Mesodermal cell (in vitro differentiated cells): ENCODE results near the gene ADAMTS19.

Source experiments
- H3K27ac ChIP-seq: 2 replicates; pipeline ENCODE4 v1.7.0; 2013; ENCODE audit warnings: mild to moderate bottlenecking, low read depth, low read length, moderate library complexity; ENCODE audit not compliant: severe bottlenecking
- H3K36me3 ChIP-seq: 2 replicates; pipeline ENCODE4 v1.7.1; 2013; ENCODE audit warnings: mild to moderate bottlenecking, low read length, moderate library complexity; ENCODE audit not compliant: control insufficient read depth, insufficient read depth
- H3K4me1 ChIP-seq: one replicate; pipeline ENCODE4 v1.7.1; 2013; ENCODE audit warnings: mild to moderate bottlenecking, low read length; ENCODE audit not compliant: insufficient read depth, control insufficient read depth, poor library complexity, severe bottlenecking
- H3K4me3 ChIP-seq: 2 replicates; pipeline ENCODE4 v1.7.0; 2013; ENCODE audit warnings: low read length, control low read depth, mild to moderate bottlenecking; ENCODE audit not compliant: insufficient read depth, poor library complexity, severe bottlenecking; ENCODE audit errors: extremely low read depth
- H3K9me3 ChIP-seq: 2 replicates; pipeline ENCODE4 v1.7.1; 2013; ENCODE audit warnings: mild to moderate bottlenecking, low read length, moderate library complexity; ENCODE audit not compliant: control insufficient read depth
- WGBS, 2 experiments: methylation state at CpG; one replicate each; pipeline ENCODE4 v1.1.5; 2013; ENCODE audit warnings: missing lambda C conversion rate in 2 of 2; ENCODE audit not compliant: insufficient coverage in 2 of 2; 5-methylcytosine and 5-hydroxymethylcytosine counted together

ADAMTS19 gene

DNA sequence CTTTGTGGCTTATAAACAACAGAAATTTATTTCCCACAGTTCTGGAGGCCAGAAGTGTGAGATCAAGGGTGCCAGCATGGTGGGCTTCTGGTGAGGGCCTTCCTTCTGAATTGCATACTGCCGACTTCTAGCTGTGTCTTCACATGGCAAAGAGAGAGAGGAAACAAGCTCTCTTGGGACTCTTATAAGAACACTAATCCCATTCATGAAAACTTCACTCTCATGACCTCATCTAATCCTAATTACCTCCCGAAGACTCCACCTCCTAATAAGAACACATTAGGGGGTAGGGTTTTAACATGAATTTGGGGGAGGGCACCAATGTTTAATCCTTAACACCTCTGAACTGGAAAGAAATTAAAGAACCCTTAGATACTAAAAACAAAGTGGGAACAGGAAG lies 211.9 kb downstream of the ADAMTS19 start:
- H3K4me1 ChIP-seq = peaks cover 3% of the 10 kb centered on the region
- H3K36me3 ChIP-seq = no peaks in the 10 kb centered on the region
- no peak overlapping the region for H3K27ac ChIP-seq
- no peaks in the 10 kb centered on the region for H3K9me3 ChIP-seq
- no peak overlapping the region for H3K4me3 ChIP-seq
- WGBS, 2 experiments = 63% methylated on average over 1 of the region's 2 CpGs; no CpG with 5 or more reads in 1 of the 2 experiments

DNA sequence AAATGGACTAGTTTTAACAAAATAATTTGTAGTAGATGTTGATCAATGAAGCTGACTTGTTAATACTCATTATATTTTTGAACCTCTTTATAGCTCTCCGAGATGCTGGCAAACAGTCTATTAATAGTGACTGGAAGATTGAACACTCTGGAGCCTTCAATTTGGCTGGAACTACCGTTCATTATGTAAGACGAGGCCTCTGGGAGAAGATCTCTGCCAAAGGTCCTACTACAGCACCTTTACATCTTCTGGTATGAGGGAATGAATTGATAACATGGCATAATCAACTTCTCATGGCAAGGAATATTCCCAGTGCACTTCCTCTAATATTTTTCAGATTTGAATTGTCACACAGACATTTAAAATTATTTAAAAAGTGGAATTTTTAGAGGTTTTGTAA lies 219.6 kb downstream of the ADAMTS19 start:
- H3K36me3 ChIP-seq = no peaks in the 10 kb centered on the region
- no peaks in the 10 kb centered on the region for H3K9me3 ChIP-seq
- WGBS, 2 experiments = 80 to 100% methylated on average over 1 of the region's 3 CpGs
- H3K4me1 ChIP-seq = no peaks in the 10 kb centered on the region
- no peak overlapping the region for H3K4me3 ChIP-seq
- H3K27ac ChIP-seq = no peak overlapping the region

DNA sequence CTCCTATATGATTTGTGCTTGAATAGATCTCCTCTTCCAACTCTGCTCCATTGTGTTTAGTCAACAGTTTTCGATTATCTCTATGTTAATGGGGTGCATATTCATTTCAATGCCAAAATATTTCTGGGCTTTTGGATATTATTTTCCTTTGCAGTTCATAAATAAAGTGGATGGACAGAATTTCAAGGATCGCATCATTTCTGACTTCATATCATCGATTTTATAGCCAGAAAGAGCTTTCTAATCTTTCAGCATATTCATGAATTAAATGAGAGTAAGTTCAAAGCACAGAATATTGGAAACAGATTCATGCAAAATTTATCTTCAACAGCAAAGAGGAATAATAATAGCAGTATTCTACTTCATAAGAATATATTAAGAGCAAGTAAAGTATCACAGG lies 227.8 kb downstream of the ADAMTS19 start:
- Histone ChIP-seq H3K9me3 (no peaks in the 10 kb centered on the region), H3K36me3 (no peaks in the 10 kb centered on the region), H3K4me1 (no peaks in the 10 kb centered on the region), H3K4me3 (no peak overlapping the region), H3K27ac (no peak overlapping the region)
- WGBS, 2 experiments = no CpG with 5 or more reads among the region's 3 CpGs

DNA sequence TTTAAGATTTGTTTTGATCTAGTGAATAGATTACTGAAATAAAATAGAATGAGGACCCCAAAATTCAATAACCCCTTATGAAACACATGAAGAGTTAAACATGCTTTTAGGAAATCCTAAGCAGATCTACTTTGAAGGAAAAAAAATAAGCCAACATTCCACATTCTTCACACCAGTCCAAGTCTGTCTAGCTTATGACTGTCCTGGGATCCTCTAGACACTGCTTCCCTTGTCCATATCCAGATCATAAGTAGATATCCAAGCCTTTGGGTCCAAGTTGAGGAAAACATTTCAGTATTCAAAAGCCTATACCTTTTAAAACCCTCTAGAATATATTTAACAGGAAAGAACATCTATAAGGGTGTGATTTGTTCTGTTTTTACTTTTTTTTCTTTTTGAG lies 228.9 kb downstream of the ADAMTS19 start:
- no peaks in the 10 kb centered on the region for H3K36me3 ChIP-seq
- H3K9me3 ChIP-seq = no peaks in the 10 kb centered on the region
- no peak overlapping the region for H3K27ac ChIP-seq
- H3K4me1 ChIP-seq = no peaks in the 10 kb centered on the region
- H3K4me3 ChIP-seq = no peak overlapping the region

DNA sequence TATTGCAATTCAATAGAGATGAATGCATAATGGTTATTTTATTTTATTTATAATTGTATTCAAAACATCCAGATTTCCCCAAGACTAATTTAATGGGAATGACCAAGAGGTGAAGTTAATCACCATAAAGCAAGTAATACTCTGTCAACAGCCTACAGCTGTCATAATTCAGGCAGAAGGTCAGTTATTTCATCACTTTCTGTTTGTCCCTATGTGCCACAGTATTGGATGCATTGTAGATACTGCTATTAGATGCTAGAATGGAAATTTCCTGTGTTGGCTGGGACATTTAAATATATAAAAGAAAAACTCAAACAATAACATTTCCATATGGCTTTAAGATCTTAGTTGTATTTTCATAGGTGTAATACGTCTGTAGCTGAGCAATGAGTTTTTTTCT lies 231.1 kb downstream of the ADAMTS19 start:
- WGBS, 2 experiments = no CpG with 5 or more reads among the region's 1 CpG
- Histone ChIP-seq H3K36me3 (no peaks in the 10 kb centered on the region), H3K27ac (no peak overlapping the region), H3K4me3 (no peak overlapping the region), H3K4me1 (no peaks in the 10 kb centered on the region), H3K9me3 (no peaks in the 10 kb centered on the region)

DNA sequence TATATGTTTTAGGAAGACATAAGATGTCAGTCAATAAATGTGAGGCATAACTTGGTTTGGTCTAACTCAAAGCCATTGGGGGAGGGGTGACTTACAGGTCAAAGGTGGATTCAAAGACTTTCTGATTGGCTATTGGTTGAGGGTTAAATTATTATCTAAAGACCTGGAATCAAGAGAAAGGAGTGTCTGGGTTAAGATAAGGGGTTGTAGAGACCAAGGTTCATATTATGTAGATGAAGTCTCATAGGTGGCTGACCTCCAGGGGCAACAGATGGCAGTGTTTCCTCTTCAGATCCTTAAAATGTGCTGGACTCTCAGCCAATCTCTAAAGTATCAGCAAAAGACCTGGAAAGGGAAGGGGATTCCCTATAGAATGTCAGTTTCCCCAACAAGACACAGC lies 236.5 kb downstream of the ADAMTS19 start:
- H3K9me3 ChIP-seq = no peaks in the 10 kb centered on the region
- no peaks in the 10 kb centered on the region for H3K36me3 ChIP-seq
- H3K4me1 ChIP-seq = no peaks in the 10 kb centered on the region
- no peak overlapping the region for H3K4me3 ChIP-seq
- no peak overlapping the region for H3K27ac ChIP-seq

DNA sequence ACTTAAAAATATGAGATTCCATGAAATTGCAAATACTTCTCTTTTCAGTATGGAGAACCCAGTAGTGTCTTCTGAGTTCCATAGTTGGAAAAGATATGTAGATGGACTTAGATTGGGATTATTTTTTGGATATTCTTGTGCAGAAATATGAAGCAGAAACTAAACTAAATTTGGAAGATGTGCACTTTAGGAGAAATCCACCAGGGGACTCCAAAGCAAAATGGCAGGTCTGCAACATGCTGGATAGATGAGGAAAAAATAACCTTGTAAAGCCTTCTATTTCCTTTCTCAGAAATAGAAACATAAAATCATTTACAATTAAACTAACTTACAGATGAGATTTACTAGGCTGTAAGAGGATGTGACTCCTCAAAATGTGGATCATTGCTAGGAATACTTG lies 238.6 kb downstream of the ADAMTS19 start:
- no peaks in the 10 kb centered on the region for H3K9me3 ChIP-seq
- no peaks in the 10 kb centered on the region for H3K36me3 ChIP-seq
- H3K4me1 ChIP-seq = no peaks in the 10 kb centered on the region
- no peak overlapping the region for H3K4me3 ChIP-seq
- no peak overlapping the region for H3K27ac ChIP-seq

DNA sequence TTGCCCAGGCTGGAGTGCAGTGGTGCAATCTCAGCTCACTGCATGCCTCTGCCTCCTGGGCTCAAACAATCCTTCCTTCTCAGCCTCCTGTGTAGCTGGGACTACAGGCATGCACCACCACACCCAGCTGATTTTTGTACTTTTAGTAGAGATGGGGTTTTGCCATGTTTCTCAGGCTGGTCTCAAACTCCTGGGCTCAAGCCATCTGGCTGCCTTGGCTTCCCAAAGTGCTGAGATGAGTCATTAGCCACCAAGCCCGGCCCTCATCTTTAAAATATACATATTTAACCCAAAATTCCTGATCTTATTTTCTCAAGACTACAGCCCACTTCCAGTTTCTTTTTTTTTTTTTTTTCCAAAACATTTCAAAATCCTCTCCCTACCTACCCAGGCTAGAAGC lies 256.1 kb downstream of the ADAMTS19 start:
- H3K27ac ChIP-seq = no peak overlapping the region

DNA sequence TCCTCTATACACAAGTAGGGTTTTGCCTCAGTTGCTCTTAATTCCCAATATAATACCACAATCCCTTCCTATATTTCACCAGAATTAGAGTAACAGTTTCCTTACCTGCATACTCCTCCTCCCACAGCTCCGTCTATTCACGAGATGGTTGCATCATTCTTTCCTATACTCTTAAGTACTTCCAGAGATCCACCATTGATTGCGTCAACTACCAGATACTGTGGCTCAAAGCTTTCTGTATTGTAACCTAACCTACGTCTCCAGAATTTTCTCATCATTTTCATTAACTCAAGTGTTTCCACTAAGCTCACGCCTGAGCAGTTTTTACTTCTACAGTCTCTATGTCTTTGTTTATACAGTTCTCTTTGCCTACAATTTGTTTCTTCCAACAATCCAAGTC lies 256.6 kb downstream of the ADAMTS19 start:
- Histone ChIP-seq H3K4me3 (no peak overlapping the region), H3K9me3 (no peaks in the 10 kb centered on the region), H3K36me3 (no peaks in the 10 kb centered on the region), H3K4me1 (no peaks in the 10 kb centered on the region), H3K27ac (no peak overlapping the region)
- 91 to 96% methylated on average over 5 of the region's 5 CpGs for WGBS, 2 experiments

More for the DNA sequence above, 256.1 kb downstream of the ADAMTS19 start:
- Histone ChIP-seq H3K36me3 (no peaks in the 10 kb centered on the region), H3K9me3 (no peaks in the 10 kb centered on the region), H3K4me3 (no peak overlapping the region), H3K4me1 (no peaks in the 10 kb centered on the region)
- WGBS, 2 experiments = 100% methylated on average over 1 of the region's 1 CpG; no CpG with 5 or more reads in 1 of the 2 experiments

DNA sequence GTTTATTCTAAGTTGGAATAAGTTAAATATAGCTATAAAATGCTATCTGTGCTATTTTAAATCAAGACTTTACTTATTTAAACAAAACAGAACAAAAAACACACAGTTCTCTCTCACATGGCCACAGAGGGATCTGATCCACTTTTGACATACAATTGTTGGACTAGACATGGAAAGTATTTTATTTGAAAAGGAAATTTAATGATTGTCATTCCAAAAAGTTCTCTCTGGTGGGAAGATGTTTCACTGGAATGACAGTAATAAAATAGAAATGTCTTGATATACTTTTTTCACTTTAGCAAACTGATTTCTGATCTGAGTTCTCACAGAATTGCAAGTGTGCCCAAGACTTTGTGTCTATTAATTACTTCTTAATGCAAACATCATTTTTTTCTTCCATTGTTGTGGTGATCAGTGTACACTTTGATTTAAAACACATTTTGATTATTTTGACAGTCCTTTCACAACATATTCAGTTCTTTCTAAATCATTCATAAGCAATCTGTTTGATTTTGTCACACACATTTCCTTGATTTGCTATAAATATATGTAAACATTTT lies 257.7 kb downstream of the ADAMTS19 start:
- Histone ChIP-seq H3K4me3 (no peak overlapping the region), H3K36me3 (no peaks in the 10 kb centered on the region), H3K4me1 (no peaks in the 10 kb centered on the region)

DNA sequence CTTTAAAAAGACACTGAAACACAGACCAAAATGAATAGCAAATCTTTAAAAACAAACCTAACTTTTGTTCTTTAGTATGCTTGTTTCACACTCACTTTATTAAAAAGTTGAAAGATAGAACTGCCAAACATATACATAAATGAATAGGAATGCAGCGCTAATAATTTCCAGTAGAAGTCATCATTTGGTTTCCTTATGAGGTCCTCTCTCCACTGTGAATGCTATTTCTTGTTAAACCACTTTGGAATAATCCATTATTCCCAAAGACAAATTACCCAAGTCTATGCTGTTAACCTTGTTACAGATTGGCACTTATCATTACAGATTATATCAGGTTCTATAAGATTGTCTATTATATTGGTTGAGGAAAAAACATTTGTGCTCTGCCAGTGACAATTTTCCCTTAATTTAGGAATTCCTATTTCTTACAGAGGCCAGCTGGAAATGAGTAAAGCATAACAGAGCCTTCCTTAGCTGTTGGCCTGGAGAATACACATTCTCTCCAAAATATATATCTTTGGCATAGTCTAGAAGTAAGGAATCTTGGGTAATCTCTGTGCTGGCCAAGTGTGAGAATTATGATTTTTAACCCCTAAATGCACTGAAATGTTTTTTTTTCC lies 258.5 kb downstream of the ADAMTS19 start:
- H3K9me3 ChIP-seq = no peaks in the 10 kb centered on the region
- no peaks in the 10 kb centered on the region for H3K36me3 ChIP-seq
- H3K4me3 ChIP-seq = no peak overlapping the region
- no peak overlapping the region for H3K27ac ChIP-seq
- no peaks in the 10 kb centered on the region for H3K4me1 ChIP-seq
- 100% methylated on average over 1 of the region's 1 CpG; no CpG with 5 or more reads in 1 of the 2 experiments for WGBS, 2 experiments

More for the DNA sequence above, 257.7 kb downstream of the ADAMTS19 start:
- no peaks in the 10 kb centered on the region for H3K9me3 ChIP-seq
- H3K27ac ChIP-seq = no peak overlapping the region
